ENCODE data around the gene HCFC1R1.

DNA sequence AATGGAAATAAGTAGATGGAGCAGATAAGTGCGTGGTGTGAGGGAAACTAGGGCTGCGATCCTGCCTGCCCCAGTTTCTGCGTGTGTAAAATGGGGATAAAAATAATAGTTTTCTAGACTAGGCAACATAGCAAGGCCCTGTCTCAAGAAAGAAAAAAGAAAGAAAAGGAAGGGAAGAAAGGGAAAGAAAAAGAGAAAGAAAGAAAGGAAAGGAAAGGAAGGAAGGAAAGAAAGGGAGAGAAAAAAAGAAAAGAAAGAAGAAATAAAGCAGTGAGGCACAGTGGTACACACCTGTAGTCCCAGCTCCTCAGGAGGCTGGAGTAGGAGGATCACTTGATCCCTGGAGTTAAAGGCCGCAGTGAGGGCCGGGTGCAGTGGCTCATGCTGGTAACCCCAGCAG is 41.3 kb downstream of the HCFC1R1 start:
- TF ChIP-seq EZH2 (optimal IDR thresholded peaks at IDR 0.05; ENCODE audit: low read depth, low read length) (no peak), EZH2phosphoT487 (IDR thresholded peaks at IDR 0.05; ENCODE audit: low read length) (no peak)
- TF ChIP-seq, protein P1, sequence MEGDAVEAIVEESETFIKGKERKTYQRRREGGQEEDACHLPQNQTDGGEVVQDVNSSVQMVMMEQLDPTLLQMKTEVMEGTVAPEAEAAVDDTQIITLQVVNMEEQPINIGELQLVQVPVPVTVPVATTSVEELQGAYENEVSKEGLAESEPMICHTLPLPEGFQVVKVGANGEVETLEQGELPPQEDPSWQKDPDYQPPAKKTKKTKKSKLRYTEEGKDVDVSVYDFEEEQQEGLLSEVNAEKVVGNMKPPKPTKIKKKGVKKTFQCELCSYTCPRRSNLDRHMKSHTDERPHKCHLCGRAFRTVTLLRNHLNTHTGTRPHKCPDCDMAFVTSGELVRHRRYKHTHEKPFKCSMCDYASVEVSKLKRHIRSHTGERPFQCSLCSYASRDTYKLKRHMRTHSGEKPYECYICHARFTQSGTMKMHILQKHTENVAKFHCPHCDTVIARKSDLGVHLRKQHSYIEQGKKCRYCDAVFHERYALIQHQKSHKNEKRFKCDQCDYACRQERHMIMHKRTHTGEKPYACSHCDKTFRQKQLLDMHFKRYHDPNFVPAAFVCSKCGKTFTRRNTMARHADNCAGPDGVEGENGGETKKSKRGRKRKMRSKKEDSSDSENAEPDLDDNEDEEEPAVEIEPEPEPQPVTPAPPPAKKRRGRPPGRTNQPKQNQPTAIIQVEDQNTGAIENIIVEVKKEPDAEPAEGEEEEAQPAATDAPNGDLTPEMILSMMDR (IDR thresholded peaks at IDR 0.05; ENCODE audit: low read length), result no peak
